Right lobe of liver (tissue), 4 donors: ENCODE results near the gene MYL11.

Experiments
- POLR2A ChIP-seq: fragments of 450-650 bp; IDR thresholded peaks from one replicate; pipeline ENCODE4 v1.6.1; 2017; ENCODE audit warnings: antibody characterized with exemption, mild to moderate bottlenecking
- TF ChIP-seq, protein P1 (sequence below), 4 donors: fragments of 200-600 bp in 3 of 4; fragments of 450-650 bp in 1 of 4; IDR thresholded peaks; one replicate each; pipeline versions ENCODE4 v1.5.1 to v1.8.0; 2016 to 2022; ENCODE audit warnings: antibody characterized with exemption in 4 of 4, mild to moderate bottlenecking in 2 of 4
- donor health status: DM: no; HTN: no; CAD: no.
- donor health status: DM: no; HTN: no; CAD: no.
- donor health status: DM: no; HTN: yes; CAD: no.

DNA sequence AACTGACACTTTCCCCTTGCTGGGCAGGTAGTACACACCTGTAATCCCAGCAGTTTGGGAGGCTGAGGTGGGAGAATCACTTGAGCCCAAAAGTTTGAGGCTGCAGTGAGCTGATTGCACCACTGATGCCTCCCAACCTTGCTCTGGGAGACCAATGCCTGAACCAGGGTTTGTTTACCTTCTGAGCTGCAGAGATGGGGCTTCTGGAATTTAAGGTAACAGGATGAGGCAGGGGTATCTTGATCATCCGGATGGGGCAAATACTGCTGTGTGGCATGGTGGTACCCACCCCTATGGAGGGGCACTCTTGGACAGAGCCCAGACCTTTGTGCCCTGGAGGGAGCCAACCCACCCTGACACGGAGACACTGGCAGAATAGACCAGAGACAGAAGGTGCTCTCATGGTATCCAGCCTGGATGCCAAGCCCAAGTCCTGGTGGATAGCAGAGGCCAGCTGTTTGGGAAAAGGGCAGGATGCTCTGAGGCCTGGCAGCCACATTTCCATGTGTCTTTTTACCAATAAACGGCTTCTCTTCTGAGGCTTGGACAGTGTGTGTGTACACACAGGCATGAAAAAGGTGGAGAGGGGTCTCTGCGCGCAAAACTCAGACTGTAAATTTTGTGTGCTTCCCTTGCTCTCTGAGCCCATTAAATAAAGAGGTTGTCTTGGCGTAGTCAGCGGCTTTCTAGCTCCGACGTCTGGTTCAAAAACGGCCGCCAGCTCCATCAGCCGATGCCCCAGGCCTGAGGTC is 25.0 kb downstream of the MYL11 start:
- TF ChIP-seq, protein P1, sequence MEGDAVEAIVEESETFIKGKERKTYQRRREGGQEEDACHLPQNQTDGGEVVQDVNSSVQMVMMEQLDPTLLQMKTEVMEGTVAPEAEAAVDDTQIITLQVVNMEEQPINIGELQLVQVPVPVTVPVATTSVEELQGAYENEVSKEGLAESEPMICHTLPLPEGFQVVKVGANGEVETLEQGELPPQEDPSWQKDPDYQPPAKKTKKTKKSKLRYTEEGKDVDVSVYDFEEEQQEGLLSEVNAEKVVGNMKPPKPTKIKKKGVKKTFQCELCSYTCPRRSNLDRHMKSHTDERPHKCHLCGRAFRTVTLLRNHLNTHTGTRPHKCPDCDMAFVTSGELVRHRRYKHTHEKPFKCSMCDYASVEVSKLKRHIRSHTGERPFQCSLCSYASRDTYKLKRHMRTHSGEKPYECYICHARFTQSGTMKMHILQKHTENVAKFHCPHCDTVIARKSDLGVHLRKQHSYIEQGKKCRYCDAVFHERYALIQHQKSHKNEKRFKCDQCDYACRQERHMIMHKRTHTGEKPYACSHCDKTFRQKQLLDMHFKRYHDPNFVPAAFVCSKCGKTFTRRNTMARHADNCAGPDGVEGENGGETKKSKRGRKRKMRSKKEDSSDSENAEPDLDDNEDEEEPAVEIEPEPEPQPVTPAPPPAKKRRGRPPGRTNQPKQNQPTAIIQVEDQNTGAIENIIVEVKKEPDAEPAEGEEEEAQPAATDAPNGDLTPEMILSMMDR (IDR thresholded peaks at IDR 0.05) = no peak
- no peak for TF ChIP-seq POLR2A
